HepG2 (cell line): Measurements from ENCODE around the gene RGS11. TPM values are rescaled to one million over a fixed set of nuclear protein-coding genes. Genes with fewer than 3 reads are reported as not detected.
A peak's percentile ranks its signal among the peaks of the same experiment; 100 is the strongest.

ENCODE experiments used
- ATAC-seq: fragments of 200-7000 bp; cut with Tn5 transposase; 3 replicates; pipeline ENCODE4 v1.9.1; 2020; ENCODE audit warnings: mild to moderate bottlenecking, moderate library complexity
- BruUV-seq: library from RNA; stranded (reverse); fragments of 400-500 nt; replicated peaks from 2 replicates; lab custom pipeline; 2021; lab: Mats Ljungman, UMichigan
- CTCF ChIA-PET: fragments of 300-600 bp; formaldehyde crosslinking; extraction: SDS; loops from one replicate; lab custom pipeline; 2021; ENCODE audit warnings: low total read pairs, inconsistent platforms, low intra/inter-chr PET ratio; lab: Yijun Ruan, JAX
- POLR2A ChIA-PET: fragments of 350-600 bp; sonication (Branson Sonifier 250); formaldehyde crosslinking; loops from one replicate; lab custom pipeline; 2020; ENCODE audit warnings: antibody characterized with exemption, inconsistent platforms; lab: Yijun Ruan, JAX
- DNase-seq: peaks from one replicate; pipeline ENCODE4 v3.0.0-alpha.2; 2015; ENCODE audit warnings: low spot score
- FAIRE-seq: peaks from 3 replicates; lab custom pipeline; 2011; peaks lifted over from hg19 to GRCh38; lab: Jason Lieb, UNC
- H2AFZ ChIP-seq: one replicate; pipeline ENCODE4 v1.6.1; 2011; ENCODE audit warnings: low read length, inconsistent platforms
- H3K27ac ChIP-seq: fragments of 300-600 bp; 3 replicates; pipeline ENCODE4 v1.8.0; 2011; ENCODE audit warnings: mixed run types, mild to moderate bottlenecking, mixed read lengths, low read length, inconsistent platforms; ENCODE audit not compliant: insufficient read depth; ENCODE audit errors: extremely low read length
- H3K27me3 ChIP-seq, 2 experiments: fragments of 200-600 bp in 1 of 2; 2 replicates in 1 of 2; 3 replicates in 1 of 2; pipeline versions ENCODE4 v1.6.0 to v1.8.0; 2011; ENCODE audit warnings: low read length in 2 of 2, mild to moderate bottlenecking in 2 of 2, moderate library complexity in 2 of 2, inconsistent platforms in 1 of 2; ENCODE audit not compliant: insufficient read depth in 2 of 2, control insufficient read depth in 1 of 2
- H3K36me3 ChIP-seq, 2 experiments: fragments of 200-600 bp in 1 of 2; replicated peaks in 1 of 2; 2 replicates in 1 of 2; 3 replicates in 1 of 2; pipeline versions ENCODE4 v1.5.1 to v1.8.0; 2011; ENCODE audit warnings: low read length in 2 of 2, inconsistent platforms in 1 of 2; ENCODE audit not compliant: insufficient read depth in 2 of 2, control insufficient read depth in 1 of 2
- H3K4me1 ChIP-seq: 2 replicates; pipeline ENCODE4 v1.5.1; 2012; ENCODE audit warnings: low read length, inconsistent platforms; ENCODE audit not compliant: insufficient read depth
- H3K4me2 ChIP-seq: 2 replicates; pipeline ENCODE4 v1.6.0; 2011; ENCODE audit warnings: low read depth, low read length, inconsistent platforms
- H3K4me3 ChIP-seq, 3 experiments: fragments of 200-600 bp in 1 of 3; sonication (generic), shearing (Covaris generic) in 1 of 3; replicated peaks in 1 of 3; 2 replicates each; pipeline ENCODE4 v1.5.1; 2011 to 2016; ENCODE audit warnings: low read length in 3 of 3, inconsistent platforms in 2 of 3, low read depth in 2 of 3, mild to moderate bottlenecking in 2 of 3, control low read depth in 1 of 3, mixed read lengths in 1 of 3; ENCODE audit not compliant: insufficient read depth in 1 of 3
- H3K79me2 ChIP-seq: one replicate; pipeline ENCODE4 v1.6.1; 2011; ENCODE audit warnings: low read length, inconsistent platforms; ENCODE audit not compliant: insufficient read depth
- H3K9ac ChIP-seq: 2 replicates; pipeline ENCODE4 v1.6.0; 2011; ENCODE audit warnings: mild to moderate bottlenecking, low read depth, low read length, inconsistent platforms; ENCODE audit not compliant: insufficient read depth
- H3K9me3 ChIP-seq: 2 replicates; pipeline ENCODE4 v1.5.1; 2012; ENCODE audit warnings: mild to moderate bottlenecking, low read length
- H4K20me1 ChIP-seq: 2 replicates; pipeline ENCODE4 v1.6.0; 2011; ENCODE audit warnings: inconsistent platforms, mild to moderate bottlenecking, low read length, moderate library complexity; ENCODE audit not compliant: insufficient read depth
- ADNP ChIP-seq: sonication (generic); formaldehyde crosslinking; IDR thresholded peaks from 2 replicates; pipeline ENCODE4 v1.4.0; 2020; ENCODE audit warnings: missing genetic modification reagents
- CENPT ChIP-seq: sonication (generic); formaldehyde crosslinking; IDR thresholded peaks from 2 replicates; pipeline ENCODE4 v1.8.0; 2022; ENCODE audit warnings: low read depth, mild to moderate bottlenecking, moderate library complexity, missing genetic modification reagents
- DNMT1 ChIP-seq: sonication (generic); formaldehyde crosslinking; IDR thresholded peaks from 2 replicates; pipeline ENCODE4 v1.5.1; 2020; ENCODE audit warnings: mild to moderate bottlenecking, missing genetic modification reagents
- EZH2 ChIP-seq: conservative IDR thresholded peaks from 2 replicates; pipeline ENCODE4 v1.6.1; 2012; ENCODE audit warnings: mild to moderate bottlenecking, low read depth, low read length, moderate library complexity
- FOXJ3 ChIP-seq: sonication (generic); formaldehyde crosslinking; IDR thresholded peaks from 2 replicates; pipeline ENCODE4 v1.4.0; 2020; ENCODE audit warnings: missing genetic modification reagents, mild to moderate bottlenecking, borderline replicate concordance
- SMC3 ChIP-seq: IDR thresholded peaks from 2 replicates; pipeline ENCODE4 v1.6.1; 2011; ENCODE audit warnings: low read length, improper control_type of control experiment
- SP140L ChIP-seq: sonication (generic); formaldehyde crosslinking; IDR thresholded peaks from 2 replicates; pipeline ENCODE4 v1.4.0; 2020; ENCODE audit warnings: missing genetic modification reagents, borderline replicate concordance
- SP5 ChIP-seq: IDR thresholded peaks from 2 replicates; pipeline ENCODE4 v1.6.1; 2016; ENCODE audit warnings: low read depth, borderline replicate concordance
- TBP ChIP-seq: sonication (generic); formaldehyde crosslinking; IDR thresholded peaks from 2 replicates; pipeline ENCODE4 v1.5.0; 2020; ENCODE audit warnings: missing genetic modification reagents
- TCF7L2 ChIP-seq: IDR thresholded peaks from 2 replicates; pipeline ENCODE4 v1.6.1; 2011; ENCODE audit warnings: mild to moderate bottlenecking, low read depth, low read length, moderate library complexity
- TFAP4 ChIP-seq: sonication (generic); IDR thresholded peaks from 2 replicates; pipeline ENCODE4 v1.6.1; 2016; ENCODE audit warnings: low read depth, borderline replicate concordance
- TP53 ChIP-seq: sonication (generic); formaldehyde crosslinking; conservative IDR thresholded peaks from 2 replicates; pipeline ENCODE4 v1.4.0; 2020; ENCODE audit warnings: missing genetic modification reagents
- ZBTB37 ChIP-seq: sonication (generic); formaldehyde crosslinking; IDR thresholded peaks from 2 replicates; pipeline ENCODE4 v1.4.0; 2020; ENCODE audit warnings: mild to moderate bottlenecking, missing genetic modification reagents
- ZNF350 ChIP-seq: sonication (generic); formaldehyde crosslinking; IDR thresholded peaks from 2 replicates; pipeline ENCODE4 v1.4.0; 2020; ENCODE audit warnings: mild to moderate bottlenecking, low read depth, missing genetic modification reagents, borderline replicate concordance
- ZNF430 ChIP-seq: sonication (generic); formaldehyde crosslinking; IDR thresholded peaks from 2 replicates; pipeline ENCODE4 v1.9.0; 2021; ENCODE audit warnings: mild to moderate bottlenecking, missing genetic modification reagents
- ZNF510 ChIP-seq: sonication (generic); formaldehyde crosslinking; IDR thresholded peaks from 2 replicates; pipeline ENCODE4 v1.4.0; 2020; ENCODE audit warnings: low read depth, mild to moderate bottlenecking, missing genetic modification reagents
- ZNF513 ChIP-seq: sonication (generic); formaldehyde crosslinking; conservative IDR thresholded peaks from 2 replicates; pipeline ENCODE4 v1.5.0; 2020; ENCODE audit warnings: missing genetic modification reagents
- ZNF530 ChIP-seq: sonication (generic); formaldehyde crosslinking; IDR thresholded peaks from 2 replicates; pipeline ENCODE4 v1.5.0; 2020; ENCODE audit warnings: low read depth, mild to moderate bottlenecking, missing genetic modification reagents
- ZNF652 ChIP-seq: IDR thresholded peaks from 2 replicates; pipeline ENCODE4 v1.6.1; 2016; ENCODE audit warnings: low read depth, borderline replicate concordance
- WGBS: methylation state at CpG from one replicate; pipeline ENCODE4 v1.1.6; 2017; ENCODE audit warnings: low lambda C conversion rate; 5-methylcytosine and 5-hydroxymethylcytosine counted together
- in situ Hi-C: cut with HindIII; loops from 2 replicates; pipeline ENCODE4 v1.10.0; 2017; ENCODE audit warnings: low pct_unique_long_range_greater_than_20kb; ENCODE audit not compliant: extremely low pct_ligation_motif_present
- intact Hi-C: fragments of 100-400 bp; cut with micrococcal nuclease; formaldehyde crosslinking; loops from one replicate; pipeline ENCODE4 v1.10.0; 2022; ENCODE audit not compliant: unreplicated experiment
- polyA plus RNA-seq, 8 experiments: library from polyadenylated mRNA; depleted of rRNA in 3 of 8; stranded (reverse) in 7 of 8; unstranded in 1 of 8; fragments of >200 nt; fragmentation: Illumina TruSeq in 4 of 8; extraction: Trizol in 4 of 8; gene quantifications; 2 replicates each; pipeline versions ENCODE4 v1.2.1 to v1.2.3, GENCODE V29; 2011 to 2016; ENCODE audit warnings: low read depth in 4 of 8, missing spikeins in 1 of 8, mixed read lengths in 1 of 8; ENCODE audit not compliant: insufficient read depth in 1 of 8
- total RNA-seq, 5 experiments: library from RNA; depleted of rRNA; stranded (reverse); fragments of >200 nt; fragmentation: Illumina TruSeq; extraction: Trizol; gene quantifications; 2 replicates each; pipeline ENCODE4 v1.2.3, GENCODE V29; 2016; ENCODE audit warnings: low read depth in 1 of 5

RGS11 gene
- total and polyA plus RNA-seq, 2 of the 13 experiments (the other 11 are each of a cell fraction or from before 2014, with no cell fraction given) = 0.11 TPM; not detected in 1

- WGBS = 23% methylated on average over 9 of the region's 36 CpGs
- H3K9me3 ChIP-seq = no peaks in the 10 kb centered on the region
- intact Hi-C loops = loop anchor here (1.0 kb wide), 1 partner anchor 89 kb away; no protein-coding TSS in a partner anchor
- ATAC-seq (peak; percentile 80), DNase-seq (peak; percentile 30), FAIRE-seq (no peak)
- CTCF ChIA-PET = interaction anchor here (1.9 kb wide), 1 partner anchor 89 kb away, joined by 8 read pairs; no protein-coding TSS in a partner anchor
- H3K79me2 ChIP-seq = no peaks in the 10 kb centered on the region
- POLR2A ChIA-PET = no interaction called here
- H3K4me2 ChIP-seq = peak overlapping the region; percentile 53
- no peak overlapping the region for H3K27ac ChIP-seq
- no peak overlapping the region for H2AFZ ChIP-seq
- peaks cover 49% of the 10 kb centered on the region for H3K4me1 ChIP-seq
- H3K36me3 ChIP-seq = no peaks in the 10 kb centered on the region
- H3K27me3 ChIP-seq = peaks cover 23 to 77% of the 10 kb centered on the region in 2 experiments; a peak in 4 of 5 replicates
- in situ Hi-C loops = loop anchor here (5.0 kb wide), 1 partner anchor 89 kb away; no protein-coding TSS in a partner anchor
- no TSS peak for BruUV-seq
- peak overlapping the region in 1 of 3 experiments; percentile 42; a peak in 1 of 6 replicates for H3K4me3 ChIP-seq
- H3K9ac ChIP-seq = no peak overlapping the region
- H4K20me1 ChIP-seq = no peaks in the 10 kb centered on the region
- TF ChIP-seq CENPT (CRISPR knock-in tag) (no peak), SP140L (CRISPR knock-in tag) (no peak), TP53 (CRISPR knock-in tag) (no peak), EZH2 (peak; percentile 81), ZNF513 (CRISPR knock-in tag) (no peak), ZBTB37 (CRISPR knock-in tag) (no peak), SMC3 (peak; percentile 14; the same call in 1 of the 2 replicates), TFAP4 (no peak), ZNF510 (no peak), SP5 (CRISPR knock-in tag) (0 out of 2 replicates have a peak, but pooled peaks have one; percentile 23), FOXJ3 (CRISPR knock-in tag) (no peak), ZNF350 (no peak), ADNP (no peak), ZNF652 (CRISPR knock-in tag) (no peak), TBP (CRISPR knock-in tag) (no peak), ZNF530 (no peak), TCF7L2 (no peak), DNMT1 (no peak), ZNF430 (CRISPR knock-in tag) (no peak)
Observed at GRCh38 chr16:272633-273546, 2.9 kb downstream of the RGS11 start.
